ENCODE data around the gene ANKRD55.

- TF ChIP-seq CTCF (IDR thresholded peaks at IDR 0.05 in 8 of 11, conservative IDR thresholded peaks at IDR 0.05 in 3 of 11) (no peak), POLR2A (IDR thresholded peaks at IDR 0.05) (no peak), POLR2AphosphoS5 (IDR thresholded peaks at IDR 0.05) (no peak)
Measured at GRCh38 chr5:56161439-56161823, 71.7 kb downstream of the ANKRD55 start.
